PFSK-1 (cell line): Measurements from ENCODE around the gene CX3CL1.

Experiments
- FOXP2 ChIP-seq: optimal IDR thresholded peaks from 2 replicates; pipeline ENCODE3; 2011; ENCODE audit warnings: borderline replicate concordance, control low read depth, inconsistent platforms; ENCODE audit not compliant: insufficient read depth; ENCODE audit errors: extremely low read length, extremely low read depth
- POLR2AphosphoS5 ChIP-seq: IDR thresholded peaks from 2 replicates; pipeline ENCODE4 v1.6.1; 2012; ENCODE audit warnings: low read depth, mild to moderate bottlenecking, control low read depth, low read length, moderate library complexity
- SIN3A ChIP-seq: IDR thresholded peaks from 2 replicates; pipeline ENCODE4 v1.6.1; 2012; ENCODE audit warnings: mild to moderate bottlenecking, low read length, moderate library complexity, borderline replicate concordance; ENCODE audit not compliant: insufficient read depth
- TAF1 ChIP-seq: IDR thresholded peaks from 2 replicates; pipeline ENCODE4 v1.6.1; 2012; ENCODE audit warnings: low read length, control low read depth, borderline replicate concordance; ENCODE audit not compliant: insufficient read depth
- TF ChIP-seq, protein P1 (sequence below), 2 experiments: IDR thresholded peaks; 2 replicates each; pipeline versions ENCODE4 v1.6.1 to v1.8.0; 2011 to 2012; ENCODE audit warnings: low read depth in 2 of 2, low read length in 2 of 2, control low read depth in 1 of 2, inconsistent platforms in 1 of 2, mild to moderate bottlenecking in 1 of 2, moderate library complexity in 1 of 2; ENCODE audit not compliant: insufficient read depth in 1 of 2

DNA sequence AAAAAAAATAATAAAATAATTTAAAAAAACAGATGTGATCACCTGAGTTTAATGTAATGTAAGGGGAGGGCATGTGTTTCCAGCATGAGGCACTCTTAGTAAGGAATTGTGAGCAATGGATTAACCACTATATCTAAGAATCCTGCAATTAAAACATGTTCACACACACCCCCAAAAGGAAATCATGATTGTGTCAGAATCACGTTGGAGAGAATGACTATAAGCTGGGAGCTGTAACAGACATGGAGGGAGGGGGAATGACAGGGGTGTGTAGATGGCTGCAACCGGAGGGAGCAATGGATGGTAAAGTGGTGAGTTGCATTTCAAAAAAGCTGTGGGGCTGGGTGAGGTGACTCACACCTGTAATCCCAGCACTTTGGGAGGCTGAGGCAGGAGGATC, 27.3 kb upstream of the CX3CL1 start:
- TF ChIP-seq TAF1: no peak
- TF ChIP-seq POLR2AphosphoS5: no peak
- TF ChIP-seq, protein P1, sequence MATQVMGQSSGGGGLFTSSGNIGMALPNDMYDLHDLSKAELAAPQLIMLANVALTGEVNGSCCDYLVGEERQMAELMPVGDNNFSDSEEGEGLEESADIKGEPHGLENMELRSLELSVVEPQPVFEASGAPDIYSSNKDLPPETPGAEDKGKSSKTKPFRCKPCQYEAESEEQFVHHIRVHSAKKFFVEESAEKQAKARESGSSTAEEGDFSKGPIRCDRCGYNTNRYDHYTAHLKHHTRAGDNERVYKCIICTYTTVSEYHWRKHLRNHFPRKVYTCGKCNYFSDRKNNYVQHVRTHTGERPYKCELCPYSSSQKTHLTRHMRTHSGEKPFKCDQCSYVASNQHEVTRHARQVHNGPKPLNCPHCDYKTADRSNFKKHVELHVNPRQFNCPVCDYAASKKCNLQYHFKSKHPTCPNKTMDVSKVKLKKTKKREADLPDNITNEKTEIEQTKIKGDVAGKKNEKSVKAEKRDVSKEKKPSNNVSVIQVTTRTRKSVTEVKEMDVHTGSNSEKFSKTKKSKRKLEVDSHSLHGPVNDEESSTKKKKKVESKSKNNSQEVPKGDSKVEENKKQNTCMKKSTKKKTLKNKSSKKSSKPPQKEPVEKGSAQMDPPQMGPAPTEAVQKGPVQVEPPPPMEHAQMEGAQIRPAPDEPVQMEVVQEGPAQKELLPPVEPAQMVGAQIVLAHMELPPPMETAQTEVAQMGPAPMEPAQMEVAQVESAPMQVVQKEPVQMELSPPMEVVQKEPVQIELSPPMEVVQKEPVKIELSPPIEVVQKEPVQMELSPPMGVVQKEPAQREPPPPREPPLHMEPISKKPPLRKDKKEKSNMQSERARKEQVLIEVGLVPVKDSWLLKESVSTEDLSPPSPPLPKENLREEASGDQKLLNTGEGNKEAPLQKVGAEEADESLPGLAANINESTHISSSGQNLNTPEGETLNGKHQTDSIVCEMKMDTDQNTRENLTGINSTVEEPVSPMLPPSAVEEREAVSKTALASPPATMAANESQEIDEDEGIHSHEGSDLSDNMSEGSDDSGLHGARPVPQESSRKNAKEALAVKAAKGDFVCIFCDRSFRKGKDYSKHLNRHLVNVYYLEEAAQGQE (IDR thresholded peaks at IDR 0.05; ENCODE audit: insufficient read depth in 1 of 2, low read depth in 2 of 2, low read length in 2 of 2): no peak
- no peak for TF ChIP-seq SIN3A
- no peak for TF ChIP-seq FOXP2
